IPS-18a (cell line): ENCODE data around the gene EN2.

Experiments
- H3K27ac ChIP-seq: one replicate; pipeline ENCODE4 v1.5.1; 2013; ENCODE audit warnings: low read length
- H3K27me3 ChIP-seq: one replicate; pipeline ENCODE4 v1.6.1; 2013; ENCODE audit warnings: mild to moderate bottlenecking, low read length; ENCODE audit not compliant: control insufficient read depth, insufficient read depth
- H3K36me3 ChIP-seq: one replicate; pipeline ENCODE4 v1.6.1; 2013; ENCODE audit warnings: low read depth, low read length; ENCODE audit not compliant: control insufficient read depth
- H3K4me1 ChIP-seq: one replicate; pipeline ENCODE4 v1.6.1; 2013; ENCODE audit warnings: low read depth, low read length; ENCODE audit not compliant: control insufficient read depth
- H3K4me3 ChIP-seq: one replicate; pipeline ENCODE4 v1.5.1; 2013; ENCODE audit warnings: low read length
- H3K9ac ChIP-seq: one replicate; pipeline ENCODE4 v1.6.1; 2013; ENCODE audit warnings: mild to moderate bottlenecking, low read length, moderate library complexity
- H3K9me3 ChIP-seq: one replicate; pipeline ENCODE4 v1.6.1; 2013; ENCODE audit warnings: low read depth, low read length; ENCODE audit not compliant: control insufficient read depth

EN2 gene

DNA sequence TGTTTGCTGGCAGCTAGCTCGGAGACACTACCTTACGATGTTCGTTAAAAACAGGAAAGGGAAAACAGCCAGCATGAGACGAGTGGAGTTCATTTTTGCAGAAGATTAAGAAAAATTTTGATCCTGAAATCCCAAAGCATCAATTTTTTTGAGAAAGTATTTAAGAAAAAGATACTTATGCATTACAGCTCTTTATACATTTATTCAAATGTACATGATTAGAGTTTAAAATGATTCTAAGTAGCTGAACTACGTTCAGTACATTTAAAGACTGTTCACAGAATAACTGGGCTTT is 53.7 kb downstream of the EN2 start:
- Histone ChIP-seq H3K4me3 (no peak overlapping the region), H3K27ac (no peak overlapping the region), H3K9ac (no peak overlapping the region), H3K36me3 (no peaks in the 10 kb centered on the region), H3K4me1 (peaks cover 23% of the 10 kb centered on the region), H3K27me3 (peaks cover 95% of the 10 kb centered on the region), H3K9me3 (no peaks in the 10 kb centered on the region)

DNA sequence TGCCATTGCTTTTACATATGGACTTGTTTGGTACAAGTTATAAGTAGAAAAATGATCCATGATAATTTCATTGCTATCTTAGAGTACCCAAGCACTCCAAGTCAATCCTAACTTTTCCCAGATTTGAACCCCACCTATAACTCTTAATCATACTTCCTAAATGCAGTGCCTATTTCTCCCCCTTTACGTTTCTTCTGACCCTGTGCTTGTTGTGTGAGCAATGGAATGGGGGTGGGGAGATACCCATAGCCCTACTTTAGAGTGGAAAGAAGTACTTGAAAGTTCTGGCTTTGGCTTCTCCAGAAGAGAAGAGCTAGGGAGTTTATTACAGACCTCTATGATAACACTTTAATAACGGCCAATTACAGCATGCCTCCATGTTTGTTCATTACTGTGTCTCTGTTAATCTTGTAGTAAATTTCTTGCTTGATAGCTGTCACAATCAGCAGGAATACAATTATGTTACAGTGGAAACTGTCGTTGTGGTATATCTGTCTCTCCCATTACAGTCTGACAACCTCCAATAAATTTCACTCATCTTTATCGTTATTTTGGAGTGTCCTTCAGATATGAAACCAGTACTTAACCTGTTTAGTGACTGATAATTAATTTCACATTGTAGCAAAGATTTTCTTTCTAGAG is 54.4 kb downstream of the EN2 start:
- no peaks in the 10 kb centered on the region for H3K36me3 ChIP-seq
- H3K9me3 ChIP-seq = no peaks in the 10 kb centered on the region
- H3K4me1 ChIP-seq = peaks cover 23% of the 10 kb centered on the region
- no peak overlapping the region for H3K27ac ChIP-seq
- H3K4me3 ChIP-seq = no peak overlapping the region
- peaks cover 95% of the 10 kb centered on the region for H3K27me3 ChIP-seq
- H3K9ac ChIP-seq = no peak overlapping the region

DNA sequence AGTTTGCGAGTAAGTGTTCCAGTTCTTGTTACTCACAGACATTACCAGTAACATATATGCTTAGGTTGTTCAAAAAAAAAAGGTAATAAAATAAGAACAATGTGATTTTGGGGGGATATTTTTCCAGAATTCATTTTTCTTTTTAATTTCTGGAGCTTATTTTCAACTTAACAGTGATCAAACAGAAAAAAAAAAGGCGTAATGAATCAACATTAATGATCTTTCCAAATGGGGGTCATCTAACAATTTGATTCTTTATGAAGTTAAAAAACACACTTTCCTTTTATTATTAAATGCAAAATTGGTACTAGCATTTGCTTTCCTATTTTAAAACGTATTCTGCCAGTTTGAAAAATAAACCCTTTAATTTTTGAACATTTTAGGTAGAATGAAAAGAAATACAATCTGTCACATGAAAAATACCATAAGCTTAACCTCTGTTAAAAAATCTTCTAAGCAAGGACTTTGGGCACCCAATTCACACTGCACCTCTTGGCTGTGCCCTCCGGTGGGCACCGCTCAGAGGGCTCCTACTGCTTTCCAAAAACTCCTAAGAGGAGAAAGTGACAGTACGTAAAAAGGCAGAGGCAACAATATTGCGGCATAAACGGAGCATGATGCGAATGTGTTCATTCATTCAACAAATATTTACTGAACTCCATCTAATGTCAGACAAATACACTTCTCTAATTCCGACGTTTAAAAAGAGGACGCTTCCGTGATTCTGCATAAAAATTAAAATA is 55.8 kb downstream of the EN2 start:
- Histone ChIP-seq H3K4me1 (peaks cover 21% of the 10 kb centered on the region), H3K27ac (no peak overlapping the region), H3K4me3 (no peak overlapping the region), H3K27me3 (peaks cover 95% of the 10 kb centered on the region), H3K9me3 (no peaks in the 10 kb centered on the region), H3K9ac (no peak overlapping the region), H3K36me3 (no peaks in the 10 kb centered on the region)

DNA sequence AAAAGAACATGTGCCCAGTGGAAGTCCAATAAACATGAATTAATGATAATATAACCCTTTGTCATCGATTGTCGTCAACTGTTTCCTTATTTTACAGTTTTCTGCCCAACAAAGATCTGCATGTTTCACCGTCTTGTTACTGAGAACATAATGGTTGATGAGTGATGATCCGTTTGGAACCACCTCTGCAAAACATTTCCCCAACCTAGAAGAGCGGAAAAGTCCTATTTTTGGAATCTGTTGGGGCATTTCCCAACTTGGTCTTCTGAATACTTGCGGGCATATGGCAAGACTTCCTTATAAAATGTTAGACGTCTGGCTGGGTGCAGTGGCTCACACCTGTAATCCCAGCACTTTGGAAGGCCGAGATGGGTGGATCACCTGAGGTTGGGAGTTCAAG is 56.4 kb downstream of the EN2 start:
- no peaks in the 10 kb centered on the region for H3K36me3 ChIP-seq
- H3K27me3 ChIP-seq = peaks cover 93% of the 10 kb centered on the region
- no peak overlapping the region for H3K9ac ChIP-seq
- no peak overlapping the region for H3K4me3 ChIP-seq
- no peak overlapping the region for H3K27ac ChIP-seq
- H3K9me3 ChIP-seq = no peaks in the 10 kb centered on the region
- H3K4me1 ChIP-seq = peaks cover 21% of the 10 kb centered on the region
